HG03060 (cell line): ENCODE data around the gene SH2D1A.

Experiments used
- ATAC-seq: cut with Tn5 transposase; IDR thresholded peaks from one replicate; pipeline ENCODE4 v1.9.1; 2021; ENCODE audit warnings: low read depth, moderate number of reproducible peaks; ENCODE audit not compliant: unreplicated experiment

The SH2D1A gene

GRCh38 chrX:124415115-124415800 is 68.9 kb downstream of the SH2D1A start:
- no peak for ATAC-seq

- no peak for ATAC-seq
These were observed 75.7 kb downstream of the SH2D1A start for GRCh38 chrX:124421898-124422655.
